ENCODE data around the gene SIX1. TPM values are rescaled to one million over a fixed set of nuclear protein-coding genes. Genes with fewer than 3 reads are reported as not detected.
A peak's percentile ranks its signal among the peaks of the same experiment; 100 is the strongest.

SIX1 gene
- total and polyA plus RNA-seq, 2 experiments from 2014 or later = 0.35 to 0.71 TPM

- no peak for TF ChIP-seq ZNF462 (CRISPR knock-in tag; IDR thresholded peaks at IDR 0.05)
- no peak for TF ChIP-seq NANOG (IDR thresholded peaks at IDR 0.05; ENCODE audit: borderline replicate concordance)
Measured at GRCh38 chr14:60642270-60643140, 6.8 kb downstream of the SIX1 start (continued).

- Mint-ChIP-seq H3K36me3 (ENCODE audit: low read depth) (no peaks in the 10 kb centered on the region), H3K27ac (no peak overlapping the region), H3K4me3 (peak overlapping the region; percentile 69), H3K4me1 (peaks cover 71% of the 10 kb centered on the region), H3K27me3 (ENCODE audit: insufficient read depth, low read depth, poor library complexity) (peaks cover 97% of the 10 kb centered on the region), H3K9me3 (no peaks in the 10 kb centered on the region; the same call in 2 of the 3 replicates)
- Histone ChIP-seq H3K4me2 (peak overlapping the region; percentile 77), H4K20me1 (replicated peaks; ENCODE audit: insufficient read depth) (peaks cover 5% of the 10 kb centered on the region; the same call in 1 of the 2 replicates), H3K4me1 (ENCODE audit: insufficient read depth) (peaks cover 79% of the 10 kb centered on the region), H3K27ac (ENCODE audit: low read depth) (no peak overlapping the region), H3K36me3 (ENCODE audit: insufficient read depth) (no peaks in the 10 kb centered on the region), H3K79me2 (replicated peaks; ENCODE audit: insufficient read depth) (no peaks in the 10 kb centered on the region), H3K27me3 (ENCODE audit: insufficient read depth) (peaks cover 99% of the 10 kb centered on the region), H3K9me2 (ENCODE audit: insufficient read depth) (no peaks in the 10 kb centered on the region), H2AFZ (0 out of 2 replicates have a peak overlapping the region, but pooled peaks have one; percentile 16), H3F3A (replicated peaks; ENCODE audit: low read depth) (peaks cover 16% of the 10 kb centered on the region), H3K4me3 (peak overlapping the region; percentile 49)
- no peak for DNase-seq (ENCODE audit: low spot score)
- ATAC-seq = peak; percentile 1
- TF ChIP-seq EZH2 (IDR thresholded peaks at IDR 0.05; ENCODE audit: low read depth, unreplicated experiment) (peak; percentile 96), JUNB (IDR thresholded peaks at IDR 0.05; ENCODE audit: unreplicated experiment) (no peak), ZNF331 (CRISPR knock-in tag; IDR thresholded peaks at IDR 0.05; ENCODE audit: low read depth) (no peak), NANOG (IDR thresholded peaks at IDR 0.05; ENCODE audit: borderline replicate concordance) (no peak), ZNF114 (CRISPR knock-in tag; IDR thresholded peaks at IDR 0.05) (no peak), EZH2phosphoT487 (IDR thresholded peaks at IDR 0.05; ENCODE audit: unreplicated experiment) (peak; percentile 81), POLR2AphosphoS5 (IDR thresholded peaks at IDR 0.05; ENCODE audit: low read depth) (no peak)
Measured at GRCh38 chr14:60641742-60642269, 7.5 kb downstream of the SIX1 start.
